Keratinocyte (primary cell): ENCODE results near the gene ALKAL2. TPM values are rescaled to one million over a fixed set of nuclear protein-coding genes. Genes with fewer than 3 reads are reported as not detected.

Experiments
- DNase-seq: peaks from one replicate; pipeline ENCODE4 v3.0.0-alpha.2; 2011; ENCODE audit warnings: low read depth, missing footprints, low spot score
- FAIRE-seq: peaks from 2 replicates; lab custom pipeline; 2011; peaks lifted over from hg19 to GRCh38; lab: Jason Lieb, UNC
- H2AFZ ChIP-seq: 2 replicates; pipeline ENCODE4 v1.6.0; 2012; ENCODE audit warnings: low read length, control low read depth, inconsistent platforms; ENCODE audit not compliant: control insufficient read depth
- H3K27ac ChIP-seq: 2 replicates; pipeline ENCODE4 v1.5.1; 2011; ENCODE audit warnings: low read length; ENCODE audit not compliant: control insufficient read depth, insufficient read depth
- H3K27me3 ChIP-seq: 3 replicates; pipeline ENCODE4 v1.6.0; 2011; ENCODE audit warnings: low read length; ENCODE audit not compliant: control insufficient read depth, insufficient read depth; ENCODE audit errors: extremely low read depth
- H3K36me3 ChIP-seq, 2 experiments: 2 replicates in 1 of 2; 3 replicates in 1 of 2; pipeline ENCODE4 v1.5.1; 2011; ENCODE audit warnings: low read length in 2 of 2, mild to moderate bottlenecking in 1 of 2; ENCODE audit not compliant: control insufficient read depth in 2 of 2, insufficient read depth in 2 of 2; ENCODE audit errors: extremely low read depth in 1 of 2
- H3K4me1 ChIP-seq: 3 replicates; pipeline ENCODE4 v1.5.1; 2011; ENCODE audit warnings: low read length; ENCODE audit not compliant: control insufficient read depth, insufficient read depth; ENCODE audit errors: extremely low read depth
- H3K4me2 ChIP-seq: 3 replicates; pipeline ENCODE4 v1.6.0; 2011; ENCODE audit warnings: low read depth, low read length; ENCODE audit not compliant: control insufficient read depth, insufficient read depth; ENCODE audit errors: extremely low read depth
- H3K4me3 ChIP-seq, 3 experiments: fragments of 200-600 bp in 1 of 3; sonication (generic) in 1 of 3; 2 replicates in 2 of 3; 3 replicates in 1 of 3; pipeline ENCODE4 v1.5.1; 2011 to 2016; ENCODE audit warnings: low read length in 3 of 3, mild to moderate bottlenecking in 3 of 3, control low read depth in 2 of 3, inconsistent platforms in 1 of 3, low read depth in 1 of 3, mixed read lengths in 1 of 3, mixed run types in 1 of 3, moderate library complexity in 1 of 3; ENCODE audit not compliant: control insufficient read depth in 2 of 3, insufficient read depth in 2 of 3; ENCODE audit errors: extremely low read depth in 1 of 3
- H3K79me2 ChIP-seq: 2 replicates; pipeline ENCODE4 v1.6.0; 2012; ENCODE audit warnings: low read length; ENCODE audit not compliant: control insufficient read depth, insufficient read depth
- H3K9ac ChIP-seq: 3 replicates; pipeline ENCODE4 v1.6.0; 2011; ENCODE audit warnings: low read length; ENCODE audit not compliant: control insufficient read depth, insufficient read depth; ENCODE audit errors: extremely low read depth
- H3K9me1 ChIP-seq: 3 replicates; pipeline ENCODE4 v1.6.0; 2011; ENCODE audit warnings: low read length; ENCODE audit not compliant: control insufficient read depth, insufficient read depth; ENCODE audit errors: extremely low read depth
- H3K9me3 ChIP-seq: 2 replicates; pipeline ENCODE4 v1.5.1; 2012; ENCODE audit warnings: low read depth, low read length; ENCODE audit not compliant: control insufficient read depth
- H4K20me1 ChIP-seq: 3 replicates; pipeline ENCODE4 v1.6.0; 2011; ENCODE audit warnings: low read length; ENCODE audit not compliant: control insufficient read depth, insufficient read depth; ENCODE audit errors: extremely low read depth
- CTCF ChIP-seq, 3 experiments: IDR thresholded peaks in 1 of 3; conservative IDR thresholded peaks in 1 of 3; optimal IDR thresholded peaks in 1 of 3; 2 replicates in 2 of 3; 3 replicates in 1 of 3; pipeline versions ENCODE3 to v1.5.1; 2011; ENCODE audit warnings: low read length in 3 of 3, mild to moderate bottlenecking in 3 of 3, moderate library complexity in 2 of 3, control low read depth in 1 of 3, inconsistent platforms in 1 of 3; ENCODE audit not compliant: insufficient read depth in 2 of 3; ENCODE audit errors: extremely low read depth in 1 of 3
- EZH2 ChIP-seq: IDR thresholded peaks from one replicate; pipeline ENCODE4 v1.6.1; 2012; ENCODE audit warnings: inconsistent platforms, mild to moderate bottlenecking, low read length, moderate library complexity
- dilution Hi-C: fragments of 300-500 bp; cut with MboI; formaldehyde crosslinking; loops from one replicate; pipeline ENCODE4 v1.7.0; 2020; ENCODE audit warnings: low sequenced_read_pairs; ENCODE audit not compliant: extremely low pct_ligation_motif_present
- polyA plus RNA-seq, 5 experiments: library from polyadenylated mRNA; depleted of rRNA in 3 of 5; stranded (reverse) in 3 of 5; stranded (forward) in 1 of 5; unstranded in 1 of 5; fragments of >200 nt; gene quantifications; 1 replicate in 1 of 5; 2 replicates in 3 of 5; 3 replicates in 1 of 5; pipeline versions ENCODE4 v1.2.1 to v1.2.3, GENCODE V29; 2011 to 2012; ENCODE audit warnings: missing spikeins in 2 of 5, low read depth in 1 of 5, low replicate concordance in 1 of 5

ALKAL2 gene
- polyA plus RNA-seq, 1 donor (not counting 4 experiments of a cell fraction or from before 2014, with no cell fraction given): not detected

- Histone ChIP-seq H3K27me3 (no peaks in the 10 kb centered on the region), H3K4me2 (no peak overlapping the region), H3K9me1 (no peaks in the 10 kb centered on the region), H3K9me3 (no peaks in the 10 kb centered on the region), H3K4me1 (no peaks in the 10 kb centered on the region), H2AFZ (no peak overlapping the region), H3K4me3 (no peak overlapping the region), H3K27ac (no peak overlapping the region), H3K79me2 (no peaks in the 10 kb centered on the region), H4K20me1 (no peaks in the 10 kb centered on the region), H3K36me3 (peaks cover 3 to 4% of the 10 kb centered on the region in 2 experiments), H3K9ac (no peak overlapping the region)
- no peak for FAIRE-seq
- TF ChIP-seq EZH2 (no peak), CTCF (optimal IDR thresholded peaks at IDR 0.05 in 1 of 3, IDR thresholded peaks at IDR 0.05 in 1 of 3, conservative IDR thresholded peaks at IDR 0.05 in 1 of 3; ENCODE audit: extremely low read depth in 1 of 3, insufficient read depth in 2 of 3, low read length in 3 of 3) (no peak)
- no peak for DNase-seq
- dilution Hi-C loops: no loop called here
Measured at GRCh38 chr2:237878-238277, 50.0 kb downstream of the ALKAL2 start.

- Histone ChIP-seq H3K9me3 (no peaks in the 10 kb centered on the region), H3K9me1 (no peaks in the 10 kb centered on the region), H2AFZ (no peak overlapping the region), H3K4me1 (no peaks in the 10 kb centered on the region), H3K27ac (no peak overlapping the region), H3K4me2 (no peak overlapping the region), H4K20me1 (no peaks in the 10 kb centered on the region), H3K4me3 (no peak overlapping the region), H3K27me3 (no peaks in the 10 kb centered on the region), H3K36me3 (peaks cover 3 to 4% of the 10 kb centered on the region in 2 experiments), H3K79me2 (no peaks in the 10 kb centered on the region), H3K9ac (no peak overlapping the region)
- no peak for FAIRE-seq
- no peak for DNase-seq
- dilution Hi-C loops: no loop called here
- no peak for TF ChIP-seq CTCF (optimal IDR thresholded peaks at IDR 0.05 in 1 of 3, IDR thresholded peaks at IDR 0.05 in 1 of 3, conservative IDR thresholded peaks at IDR 0.05 in 1 of 3; ENCODE audit: extremely low read depth in 1 of 3, insufficient read depth in 2 of 3, low read length in 3 of 3)
- TF ChIP-seq EZH2: no peak
Measured at GRCh38 chr2:236993-237539, 50.8 kb downstream of the ALKAL2 start.
